GM23338 (cell line): ENCODE measurements around the gene NT5C1A. TPM values are rescaled to one million over a fixed set of nuclear protein-coding genes. Genes with fewer than 3 reads are reported as not detected.

ENCODE experiments used
- ATAC-seq: fragments of 200-7000 bp; cut with Tn5 transposase; 3 replicates; pipeline ENCODE4 v1.9.1; 2020
- DNase-seq: peaks from one replicate; pipeline ENCODE4 v3.0.0-alpha.2; 2015; ENCODE audit warnings: low spot score
- H2AFZ ChIP-seq: fragments of 200-600 bp; sonication (generic); 2 replicates; pipeline ENCODE4 v1.8.0; 2016; ENCODE audit warnings: antibody characterized with exemption, mild to moderate bottlenecking, moderate library complexity
- H3F3A ChIP-seq: fragments of 200-600 bp; sonication (generic); replicated peaks from 2 replicates; pipeline ENCODE4 v1.8.0; 2017; ENCODE audit warnings: antibody characterized with exemption, mixed run types, low read depth
- H3K27ac ChIP-seq: fragments of 200-600 bp; sonication (generic); 2 replicates; pipeline ENCODE4 v1.6.1; 2016; ENCODE audit warnings: low read depth
- H3K27me3 ChIP-seq: fragments of 200-600 bp; sonication (generic); 2 replicates; pipeline ENCODE4 v1.8.0; 2016; ENCODE audit warnings: mild to moderate bottlenecking, mixed run types, moderate library complexity; ENCODE audit not compliant: insufficient read depth
- H3K36me3 ChIP-seq: fragments of 200-600 bp; sonication (generic); 2 replicates; pipeline ENCODE4 v1.8.0; 2016; ENCODE audit warnings: mild to moderate bottlenecking; ENCODE audit not compliant: insufficient read depth
- H3K4me1 ChIP-seq: fragments of 200-600 bp; sonication (generic); 2 replicates; pipeline ENCODE4 v1.8.0; 2016; ENCODE audit warnings: mild to moderate bottlenecking, moderate library complexity; ENCODE audit not compliant: insufficient read depth
- H3K4me2 ChIP-seq: fragments of 200-600 bp; sonication (generic); 2 replicates; pipeline ENCODE4 v1.7.1; 2017; ENCODE audit warnings: mixed run types
- H3K4me3 ChIP-seq: fragments of 200-600 bp; sonication (generic); 2 replicates; pipeline ENCODE4 v1.6.1; 2016; ENCODE audit warnings: mixed run types
- H3K79me2 ChIP-seq: fragments of 200-600 bp; sonication (generic); replicated peaks from 2 replicates; pipeline ENCODE4 v1.8.0; 2017; ENCODE audit warnings: mild to moderate bottlenecking; ENCODE audit not compliant: insufficient read depth
- H3K9me2 ChIP-seq: fragments of 200-600 bp; sonication (generic); 2 replicates; pipeline ENCODE4 v1.8.0; 2017; ENCODE audit not compliant: insufficient read depth
- H4K20me1 ChIP-seq: fragments of 200-600 bp; sonication (generic); replicated peaks from 2 replicates; pipeline ENCODE4 v1.8.0; 2017; ENCODE audit warnings: mild to moderate bottlenecking; ENCODE audit not compliant: insufficient read depth
- H3K27ac Mint-ChIP-seq: 2 replicates; pipeline ENCODE4 v1.8.0; 2020; ENCODE audit warnings: inconsistent platforms, mild to moderate bottlenecking, moderate library complexity, mixed read lengths
- H3K27me3 Mint-ChIP-seq: 3 replicates; pipeline ENCODE4 v1.8.0; 2022; ENCODE audit warnings: low read depth, mild to moderate bottlenecking, moderate library complexity, mixed read lengths, inconsistent platforms; ENCODE audit not compliant: insufficient read depth, poor library complexity
- H3K36me3 Mint-ChIP-seq: 3 replicates; pipeline ENCODE4 v1.8.0; 2021; ENCODE audit warnings: low read depth, mild to moderate bottlenecking, inconsistent platforms, moderate library complexity, mixed read lengths
- H3K4me1 Mint-ChIP-seq: 3 replicates; pipeline ENCODE4 v1.8.0; 2020; ENCODE audit warnings: mild to moderate bottlenecking, inconsistent platforms, mixed read lengths
- H3K4me3 Mint-ChIP-seq: 3 replicates; pipeline ENCODE4 v1.8.0; 2021; ENCODE audit warnings: moderate library complexity, mild to moderate bottlenecking, inconsistent platforms, mixed read lengths
- H3K9me3 Mint-ChIP-seq: 3 replicates; pipeline ENCODE4 v1.8.0; 2020; ENCODE audit warnings: moderate library complexity, mild to moderate bottlenecking, inconsistent platforms, mixed read lengths
- CREB1 ChIP-seq: fragments of 250-450 bp; sonication (Bioruptor Pico); IDR thresholded peaks from 2 replicates; pipeline ENCODE4 v1.5.0; 2020; ENCODE audit warnings: low read depth, mild to moderate bottlenecking, moderate library complexity
- ETS1 ChIP-seq: IDR thresholded peaks from 2 replicates; pipeline ENCODE4 v1.6.1; 2016; ENCODE audit warnings: antibody characterized with exemption
- EZH2 ChIP-seq: fragments of 200-600 bp; sonication (generic); IDR thresholded peaks from one replicate; pipeline ENCODE4 v1.8.0; 2017; ENCODE audit warnings: antibody characterized with exemption, mild to moderate bottlenecking, low read depth; ENCODE audit not compliant: unreplicated experiment
- EZH2phosphoT487 ChIP-seq: fragments of 200-600 bp; sonication (generic); IDR thresholded peaks from one replicate; pipeline ENCODE4 v1.8.1; 2018; ENCODE audit warnings: antibody characterized with exemption; ENCODE audit not compliant: unreplicated experiment
- NANOG ChIP-seq: IDR thresholded peaks from 2 replicates; pipeline ENCODE4 v1.6.1; 2016; ENCODE audit warnings: antibody characterized with exemption, borderline replicate concordance
- POLR2AphosphoS5 ChIP-seq: IDR thresholded peaks from 2 replicates; pipeline ENCODE4 v1.6.1; 2016; ENCODE audit warnings: antibody characterized with exemption, low read depth
- STAT1 ChIP-seq: IDR thresholded peaks from one replicate; pipeline ENCODE4 v1.6.1; 2016; ENCODE audit warnings: antibody characterized with exemption; ENCODE audit not compliant: unreplicated experiment
- ZNF331 ChIP-seq: fragments of 250-450 bp; sonication (Bioruptor Pico); IDR thresholded peaks from 2 replicates; pipeline ENCODE4 v1.5.0; 2020; ENCODE audit warnings: low read depth, mild to moderate bottlenecking, moderate library complexity
- polyA plus RNA-seq: library from polyadenylated mRNA; unstranded; fragments of >200 nt; fragmentation: Nextera tagmentation; extraction: Ambion mirVana; gene quantifications from 2 replicates; pipeline ENCODE4 v1.2.1, GENCODE V29; 2016
- total RNA-seq: library from RNA; depleted of rRNA; stranded (reverse); fragments of >200 nt; shearing (Covaris generic); gene quantifications from 2 replicates; pipeline ENCODE4 v1.2.3, GENCODE V29; 2014
- TF ChIP-seq, protein P1 (sequence below): fragments of 250-450 bp; sonication (Bioruptor Pico); IDR thresholded peaks from 2 replicates; pipeline ENCODE4 v1.5.0; 2020; ENCODE audit warnings: mild to moderate bottlenecking, moderate library complexity
- TF ChIP-seq, protein P2 (sequence below): IDR thresholded peaks from one replicate; pipeline ENCODE4 v1.6.1; 2018; ENCODE audit warnings: antibody characterized with exemption; ENCODE audit not compliant: unreplicated experiment

Gene NT5C1A
- total and polyA plus RNA-seq, 2 experiments from 2014 or later: not detected

GRCh38 chr1:39711966-39712340, 40.0 kb upstream of the NT5C1A start:
- Mint-ChIP-seq H3K9me3 (no peaks in the 10 kb centered on the region), H3K27ac (no peak overlapping the region), H3K4me1 (peaks cover 15% of the 10 kb centered on the region), H3K27me3 (peaks cover 100% of the 10 kb centered on the region), H3K36me3 (no peaks in the 10 kb centered on the region), H3K4me3 (no peak overlapping the region)
- Histone ChIP-seq H3K79me2 (no peaks in the 10 kb centered on the region), H3K4me1 (peaks cover 7% of the 10 kb centered on the region; the same call in 1 of the 2 replicates), H3K36me3 (no peaks in the 10 kb centered on the region), H3K4me2 (no peak overlapping the region), H4K20me1 (peaks cover 54% of the 10 kb centered on the region), H3K27me3 (peaks cover 100% of the 10 kb centered on the region), H3K27ac (no peak overlapping the region), H3F3A (peaks cover 12% of the 10 kb centered on the region; the same call in 1 of the 2 replicates), H3K4me3 (no peak overlapping the region), H3K9me2 (no peaks in the 10 kb centered on the region), H2AFZ (no peak overlapping the region)
- no peak for TF ChIP-seq ZNF331 (CRISPR knock-in tag)
- no peak for TF ChIP-seq CREB1
- TF ChIP-seq POLR2AphosphoS5: peak; percentile 95
- TF ChIP-seq ETS1: peak; percentile 57; the same call in 1 of the 2 replicates
- TF ChIP-seq EZH2phosphoT487: no peak
- TF ChIP-seq NANOG: peak; percentile 91
- TF ChIP-seq, protein P1, sequence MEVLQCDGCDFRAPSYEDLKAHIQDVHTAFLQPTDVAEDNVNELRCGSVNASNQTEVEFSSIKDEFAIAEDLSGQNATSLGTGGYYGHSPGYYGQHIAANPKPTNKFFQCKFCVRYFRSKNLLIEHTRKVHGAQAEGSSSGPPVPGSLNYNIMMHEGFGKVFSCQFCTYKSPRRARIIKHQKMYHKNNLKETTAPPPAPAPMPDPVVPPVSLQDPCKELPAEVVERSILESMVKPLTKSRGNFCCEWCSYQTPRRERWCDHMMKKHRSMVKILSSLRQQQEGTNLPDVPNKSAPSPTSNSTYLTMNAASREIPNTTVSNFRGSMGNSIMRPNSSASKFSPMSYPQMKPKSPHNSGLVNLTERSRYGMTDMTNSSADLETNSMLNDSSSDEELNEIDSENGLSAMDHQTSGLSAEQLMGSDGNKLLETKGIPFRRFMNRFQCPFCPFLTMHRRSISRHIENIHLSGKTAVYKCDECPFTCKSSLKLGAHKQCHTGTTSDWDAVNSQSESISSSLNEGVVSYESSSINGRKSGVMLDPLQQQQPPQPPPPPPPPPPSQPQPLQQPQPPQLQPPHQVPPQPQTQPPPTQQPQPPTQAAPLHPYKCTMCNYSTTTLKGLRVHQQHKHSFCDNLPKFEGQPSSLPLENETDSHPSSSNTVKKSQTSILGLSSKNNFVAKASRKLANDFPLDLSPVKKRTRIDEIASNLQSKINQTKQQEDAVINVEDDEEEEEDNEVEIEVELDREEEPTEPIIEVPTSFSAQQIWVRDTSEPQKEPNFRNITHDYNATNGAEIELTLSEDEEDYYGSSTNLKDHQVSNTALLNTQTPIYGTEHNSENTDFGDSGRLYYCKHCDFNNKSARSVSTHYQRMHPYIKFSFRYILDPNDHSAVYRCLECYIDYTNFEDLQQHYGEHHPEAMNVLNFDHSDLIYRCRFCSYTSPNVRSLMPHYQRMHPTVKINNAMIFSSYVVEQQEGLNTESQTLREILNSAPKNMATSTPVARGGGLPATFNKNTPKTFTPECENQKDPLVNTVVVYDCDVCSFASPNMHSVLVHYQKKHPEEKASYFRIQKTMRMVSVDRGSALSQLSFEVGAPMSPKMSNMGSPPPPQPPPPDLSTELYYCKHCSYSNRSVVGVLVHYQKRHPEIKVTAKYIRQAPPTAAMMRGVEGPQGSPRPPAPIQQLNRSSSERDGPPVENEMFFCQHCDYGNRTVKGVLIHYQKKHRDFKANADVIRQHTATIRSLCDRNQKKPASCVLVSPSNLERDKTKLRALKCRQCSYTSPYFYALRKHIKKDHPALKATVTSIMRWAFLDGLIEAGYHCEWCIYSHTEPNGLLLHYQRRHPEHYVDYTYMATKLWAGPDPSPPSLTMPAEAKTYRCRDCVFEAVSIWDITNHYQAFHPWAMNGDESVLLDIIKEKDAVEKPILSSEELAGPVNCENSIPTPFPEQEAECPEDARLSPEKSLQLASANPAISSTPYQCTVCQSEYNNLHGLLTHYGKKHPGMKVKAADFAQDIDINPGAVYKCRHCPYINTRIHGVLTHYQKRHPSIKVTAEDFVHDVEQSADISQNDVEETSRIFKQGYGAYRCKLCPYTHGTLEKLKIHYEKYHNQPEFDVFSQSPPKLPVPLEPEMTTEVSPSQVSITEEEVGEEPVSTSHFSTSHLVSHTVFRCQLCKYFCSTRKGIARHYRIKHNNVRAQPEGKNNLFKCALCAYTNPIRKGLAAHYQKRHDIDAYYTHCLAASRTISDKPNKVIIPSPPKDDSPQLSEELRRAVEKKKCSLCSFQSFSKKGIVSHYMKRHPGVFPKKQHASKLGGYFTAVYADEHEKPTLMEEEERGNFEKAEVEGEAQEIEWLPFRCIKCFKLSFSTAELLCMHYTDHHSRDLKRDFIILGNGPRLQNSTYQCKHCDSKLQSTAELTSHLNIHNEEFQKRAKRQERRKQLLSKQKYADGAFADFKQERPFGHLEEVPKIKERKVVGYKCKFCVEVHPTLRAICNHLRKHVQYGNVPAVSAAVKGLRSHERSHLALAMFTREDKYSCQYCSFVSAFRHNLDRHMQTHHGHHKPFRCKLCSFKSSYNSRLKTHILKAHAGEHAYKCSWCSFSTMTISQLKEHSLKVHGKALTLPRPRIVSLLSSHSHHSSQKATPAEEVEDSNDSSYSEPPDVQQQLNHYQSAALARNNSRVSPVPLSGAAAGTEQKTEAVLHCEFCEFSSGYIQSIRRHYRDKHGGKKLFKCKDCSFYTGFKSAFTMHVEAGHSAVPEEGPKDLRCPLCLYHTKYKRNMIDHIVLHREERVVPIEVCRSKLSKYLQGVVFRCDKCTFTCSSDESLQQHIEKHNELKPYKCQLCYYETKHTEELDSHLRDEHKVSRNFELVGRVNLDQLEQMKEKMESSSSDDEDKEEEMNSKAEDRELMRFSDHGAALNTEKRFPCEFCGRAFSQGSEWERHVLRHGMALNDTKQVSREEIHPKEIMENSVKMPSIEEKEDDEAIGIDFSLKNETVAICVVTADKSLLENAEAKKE (CRISPR knock-in tag): no peak
- no peak for TF ChIP-seq EZH2
- TF ChIP-seq STAT1: no peak
- TF ChIP-seq, protein P2, sequence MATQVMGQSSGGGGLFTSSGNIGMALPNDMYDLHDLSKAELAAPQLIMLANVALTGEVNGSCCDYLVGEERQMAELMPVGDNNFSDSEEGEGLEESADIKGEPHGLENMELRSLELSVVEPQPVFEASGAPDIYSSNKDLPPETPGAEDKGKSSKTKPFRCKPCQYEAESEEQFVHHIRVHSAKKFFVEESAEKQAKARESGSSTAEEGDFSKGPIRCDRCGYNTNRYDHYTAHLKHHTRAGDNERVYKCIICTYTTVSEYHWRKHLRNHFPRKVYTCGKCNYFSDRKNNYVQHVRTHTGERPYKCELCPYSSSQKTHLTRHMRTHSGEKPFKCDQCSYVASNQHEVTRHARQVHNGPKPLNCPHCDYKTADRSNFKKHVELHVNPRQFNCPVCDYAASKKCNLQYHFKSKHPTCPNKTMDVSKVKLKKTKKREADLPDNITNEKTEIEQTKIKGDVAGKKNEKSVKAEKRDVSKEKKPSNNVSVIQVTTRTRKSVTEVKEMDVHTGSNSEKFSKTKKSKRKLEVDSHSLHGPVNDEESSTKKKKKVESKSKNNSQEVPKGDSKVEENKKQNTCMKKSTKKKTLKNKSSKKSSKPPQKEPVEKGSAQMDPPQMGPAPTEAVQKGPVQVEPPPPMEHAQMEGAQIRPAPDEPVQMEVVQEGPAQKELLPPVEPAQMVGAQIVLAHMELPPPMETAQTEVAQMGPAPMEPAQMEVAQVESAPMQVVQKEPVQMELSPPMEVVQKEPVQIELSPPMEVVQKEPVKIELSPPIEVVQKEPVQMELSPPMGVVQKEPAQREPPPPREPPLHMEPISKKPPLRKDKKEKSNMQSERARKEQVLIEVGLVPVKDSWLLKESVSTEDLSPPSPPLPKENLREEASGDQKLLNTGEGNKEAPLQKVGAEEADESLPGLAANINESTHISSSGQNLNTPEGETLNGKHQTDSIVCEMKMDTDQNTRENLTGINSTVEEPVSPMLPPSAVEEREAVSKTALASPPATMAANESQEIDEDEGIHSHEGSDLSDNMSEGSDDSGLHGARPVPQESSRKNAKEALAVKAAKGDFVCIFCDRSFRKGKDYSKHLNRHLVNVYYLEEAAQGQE: no peak
- DNase-seq (peak; percentile 95), ATAC-seq (peak; percentile 96)
